ENCODE results near the gene TMEM45B.
"Not testable (repeated sequence)": the region's sequence is repeated elsewhere in the genome, so short reads cannot be mapped to it uniquely, and the experiment has no call there.

The TMEM45B gene

DNA sequence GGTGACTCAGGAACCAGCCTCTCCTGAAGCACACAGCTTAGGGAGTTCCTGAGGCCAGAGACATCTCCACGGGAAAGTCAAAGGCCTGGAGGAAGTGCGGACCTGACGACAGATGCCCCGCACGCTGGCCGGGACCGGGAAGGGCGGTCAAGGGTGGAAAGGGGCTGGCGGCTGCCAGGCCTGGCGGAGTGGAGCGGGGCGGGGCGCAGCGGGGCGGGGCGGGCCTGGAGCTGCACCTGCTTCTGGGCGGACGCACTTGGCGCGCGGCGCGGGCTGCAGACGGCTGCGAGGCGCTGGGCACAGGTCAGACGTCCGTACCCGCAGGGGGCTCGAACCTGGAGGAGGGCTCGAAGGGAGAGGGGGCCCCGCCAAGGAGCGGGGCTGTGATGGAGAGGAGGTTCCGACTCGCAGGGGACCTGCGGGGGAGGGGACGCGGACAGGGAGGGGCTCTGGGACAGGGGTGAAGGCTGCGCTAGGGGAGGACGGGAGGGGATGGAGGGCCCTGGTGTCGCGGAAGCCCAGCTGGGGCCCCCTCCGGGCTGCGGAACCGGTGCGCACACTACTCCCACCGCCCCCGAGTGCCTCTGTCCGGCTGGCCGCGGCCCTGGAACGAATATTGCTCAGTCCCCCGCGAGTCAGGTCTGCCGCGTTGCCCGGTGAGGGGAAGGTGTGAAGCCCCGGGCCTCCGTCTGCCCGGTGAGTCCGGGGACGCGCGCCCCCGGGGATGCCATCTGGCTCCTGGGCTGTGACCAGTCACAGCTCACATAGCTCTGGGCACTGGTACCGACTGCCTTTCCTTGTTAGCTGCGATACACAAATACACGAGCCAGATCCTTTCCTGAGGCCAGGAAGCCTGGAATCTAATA is at the start of gene TMEM45B:
Gene TMEM45B, plus strand, starts transcription at position 253 of the 866 bp plus-strand sequence. CDS start 36,635 bp downstream, outside the sequence.
- peak in 1 of 2 donors; percentile 4 for DNase-seq (ENCODE audit: low read depth in 2 of 2)

DNA sequence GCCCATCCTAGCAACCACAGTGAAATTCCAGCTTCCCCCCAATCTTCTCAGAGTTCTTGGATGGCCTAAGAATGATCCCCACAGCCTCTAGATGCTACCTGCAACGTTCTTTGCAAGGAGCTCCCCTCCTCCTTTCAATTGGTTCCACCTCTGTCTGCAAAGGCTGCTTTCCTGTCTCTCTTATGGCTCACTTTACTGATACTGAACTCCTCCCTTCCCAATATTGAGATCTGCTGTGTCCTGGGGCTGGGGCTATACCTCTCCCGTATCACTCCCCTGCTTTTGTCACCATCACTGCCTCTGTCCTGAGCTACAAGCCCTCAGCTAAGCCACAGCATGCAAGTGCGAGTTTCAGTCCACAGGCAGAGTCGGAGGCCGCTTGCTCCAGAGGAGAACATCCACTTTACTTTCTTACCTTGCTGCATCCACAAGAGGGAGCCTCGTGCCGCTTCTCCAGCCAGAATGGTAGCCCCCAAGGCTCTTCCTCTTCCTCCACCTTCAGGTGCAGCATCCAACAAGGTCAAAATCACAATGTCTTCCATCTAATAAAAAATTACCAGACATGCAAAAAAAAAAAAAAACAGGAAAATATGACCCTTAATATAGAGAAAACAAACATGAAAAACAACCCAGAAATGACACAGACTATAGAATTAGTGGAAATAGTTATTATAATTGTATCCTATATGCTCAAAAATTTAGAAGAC is 48.6 kb upstream of the TMEM45B start:
- no peak for DNase-seq (ENCODE audit: low read depth in 2 of 2)

DNA sequence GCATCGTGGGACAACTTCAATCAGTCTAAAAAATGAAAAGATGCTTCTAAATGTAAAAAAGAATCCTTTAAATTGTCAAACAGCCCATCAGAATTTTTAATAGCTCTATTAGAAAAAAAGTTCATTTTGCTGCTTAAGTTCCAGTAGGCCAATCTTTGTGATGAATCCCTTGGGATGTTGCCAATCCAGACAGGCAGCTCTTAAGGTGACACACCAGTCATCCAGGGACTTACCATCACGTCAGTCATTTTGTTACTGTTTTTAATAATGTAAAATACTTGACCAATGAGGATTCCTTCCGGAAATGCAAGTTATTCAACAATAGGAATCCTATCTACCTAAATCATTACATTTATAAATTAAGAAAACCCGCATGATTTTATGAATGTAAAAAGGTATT is 47.8 kb upstream of the TMEM45B start:
- no peak for DNase-seq (ENCODE audit: low read depth in 2 of 2)

DNA sequence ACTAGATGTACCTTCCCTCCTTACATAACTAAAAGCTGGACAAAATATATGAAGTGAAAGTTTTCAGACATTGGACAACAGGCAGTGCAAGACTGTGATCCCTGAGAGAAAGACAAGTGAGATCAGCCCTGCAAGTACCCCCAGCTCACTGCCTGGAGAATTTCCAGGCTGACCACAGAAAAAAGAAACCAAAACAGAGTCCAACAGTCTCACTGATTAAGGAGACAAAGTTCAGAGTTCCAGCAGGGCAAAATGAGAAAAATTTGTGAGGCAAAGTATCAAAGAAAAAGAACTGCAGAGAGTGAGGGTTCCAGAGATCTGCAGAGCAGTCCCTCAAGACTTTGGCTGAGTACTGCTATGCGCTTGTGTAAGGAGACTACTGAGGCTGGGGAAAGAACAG is 47.3 kb upstream of the TMEM45B start:
- DNase-seq (ENCODE audit: low read depth in 2 of 2), result no peak

DNA sequence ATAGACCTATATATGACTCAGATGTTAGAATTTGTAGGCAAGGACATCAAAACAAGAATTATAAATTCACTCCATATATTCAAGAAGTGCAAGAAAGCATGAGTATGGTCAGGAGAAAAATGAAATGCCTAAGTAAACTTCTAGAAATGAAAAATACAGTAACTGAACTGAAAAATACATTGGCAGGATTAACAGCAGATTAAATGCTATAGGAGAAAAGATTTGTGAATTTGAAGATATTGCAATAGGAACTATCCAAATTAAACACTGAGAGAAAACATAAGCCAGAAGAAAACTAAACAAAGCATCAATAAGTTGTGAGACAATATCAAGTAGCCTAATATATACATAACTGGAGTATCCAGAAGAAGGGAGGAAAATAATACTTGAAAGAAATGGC is 46.6 kb upstream of the TMEM45B start:
- DNase-seq (ENCODE audit: low read depth in 2 of 2), result no peak

DNA sequence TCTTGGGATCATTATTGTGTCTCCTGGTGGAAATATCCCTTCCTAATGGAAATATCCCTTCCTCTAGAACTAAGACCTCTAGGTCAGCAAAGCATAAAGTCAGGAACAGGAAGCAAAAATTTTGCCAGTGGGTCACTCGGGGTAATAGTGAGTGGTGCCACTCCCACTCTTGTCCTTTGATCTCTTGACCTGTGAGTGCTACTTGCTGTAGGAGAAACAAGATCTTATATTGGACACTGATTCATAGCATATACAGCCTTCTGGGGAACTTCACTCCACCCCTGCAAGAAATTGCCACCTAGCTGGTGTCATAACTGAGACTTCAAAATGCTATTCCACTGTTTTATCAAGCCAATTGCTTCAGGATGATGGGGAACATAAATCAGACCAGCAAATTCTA is 44.7 kb upstream of the TMEM45B start:
- DNase-seq (ENCODE audit: low read depth in 2 of 2), result no peak

DNA sequence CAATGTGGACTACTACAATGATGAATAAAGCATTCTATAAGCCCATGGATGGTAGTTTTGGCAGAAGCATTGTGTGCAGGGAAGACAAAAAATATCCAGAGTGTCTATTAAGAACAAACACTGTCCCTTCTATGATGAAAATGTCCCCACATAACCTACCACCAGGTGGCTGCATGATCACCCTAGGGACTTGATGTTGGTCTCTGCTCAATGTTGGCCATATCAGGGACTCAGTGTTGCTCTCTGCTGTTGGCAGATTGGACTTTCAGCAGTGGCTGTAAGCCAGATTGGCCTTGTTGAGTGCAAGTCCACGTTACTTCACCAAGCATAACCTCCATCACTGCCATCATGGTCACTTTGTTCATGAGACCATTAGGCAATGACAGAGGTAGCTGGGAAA is 44.2 kb upstream of the TMEM45B start:
- not testable (repeated sequence) for DNase-seq (ENCODE audit: low read depth in 2 of 2)

DNA sequence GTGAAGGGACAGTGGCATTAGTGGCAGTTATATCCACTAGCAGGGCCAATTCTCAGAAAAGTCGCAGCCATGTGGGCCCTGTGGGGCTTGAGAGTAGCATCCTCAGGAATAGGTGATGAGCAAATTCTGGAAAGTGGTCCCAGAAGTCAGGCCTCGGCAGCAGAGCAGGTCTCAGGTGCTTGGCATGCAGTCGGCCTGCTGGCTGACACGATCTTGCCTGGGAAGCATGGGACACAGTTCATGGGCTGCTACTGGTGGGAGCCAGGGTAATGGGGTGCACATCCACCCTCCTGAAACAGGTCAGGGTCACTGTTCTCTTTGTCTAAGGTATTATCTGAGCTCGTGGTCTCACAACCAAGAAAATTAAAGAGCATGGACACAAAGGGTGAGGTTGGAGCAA is 36.8 kb upstream of the TMEM45B start:
- DNase-seq (ENCODE audit: low read depth in 2 of 2), result no peak

DNA sequence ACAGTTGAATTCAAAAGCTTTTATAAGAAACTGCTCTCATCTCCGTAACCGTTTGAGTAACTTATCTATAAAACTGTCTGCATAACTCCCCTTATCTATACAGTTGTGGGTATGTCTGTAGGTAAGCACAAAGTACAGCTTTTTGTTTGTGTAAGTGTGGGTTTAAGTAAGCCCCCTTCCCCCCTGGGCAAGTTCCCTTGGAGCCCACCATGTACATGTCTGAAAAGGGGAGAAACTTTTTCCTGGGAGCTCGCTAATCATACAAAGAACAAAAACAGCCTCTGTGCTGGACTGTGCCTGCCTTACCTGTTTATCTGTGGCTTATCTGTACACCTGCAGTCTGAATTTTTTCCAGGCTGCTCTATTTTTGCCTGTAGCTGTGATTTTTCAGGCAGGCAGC is 36.3 kb upstream of the TMEM45B start:
- no peak for DNase-seq (ENCODE audit: low read depth in 2 of 2)

DNA sequence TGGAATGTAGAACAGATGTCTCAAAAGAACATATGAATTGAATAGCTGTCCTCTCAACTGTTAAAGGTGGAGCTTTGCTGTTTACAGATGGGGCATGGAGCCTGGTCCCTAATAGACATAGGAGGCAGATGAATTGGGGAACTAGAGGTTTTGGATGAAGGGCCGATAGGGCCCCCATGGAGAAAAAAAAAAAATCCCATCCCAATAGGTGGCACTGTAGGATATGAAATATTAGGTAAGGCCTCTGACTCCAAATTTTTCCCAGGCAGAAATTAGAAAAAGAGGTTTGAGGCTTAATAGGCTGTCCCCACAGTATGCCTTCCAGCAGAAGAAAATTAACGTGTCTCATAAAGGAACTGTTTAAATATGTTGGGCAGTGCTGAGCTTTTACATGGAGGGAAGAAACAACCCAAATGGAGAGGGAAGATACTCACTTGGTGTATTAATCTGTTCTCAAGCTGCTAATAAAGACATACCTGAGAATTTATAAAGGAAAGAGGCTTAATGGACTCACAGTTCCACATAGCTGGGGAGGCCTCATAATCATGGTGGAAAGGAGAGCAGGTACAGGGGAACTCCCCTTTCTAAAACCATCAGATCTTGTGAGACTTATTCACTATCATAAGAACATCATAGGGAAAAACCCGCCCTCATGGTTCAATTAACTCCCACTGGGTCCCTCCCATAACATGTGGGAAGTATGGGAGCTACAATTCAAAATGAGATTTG is 30.1 kb upstream of the TMEM45B start:
- DNase-seq (ENCODE audit: low read depth in 2 of 2), result no peak

DNA sequence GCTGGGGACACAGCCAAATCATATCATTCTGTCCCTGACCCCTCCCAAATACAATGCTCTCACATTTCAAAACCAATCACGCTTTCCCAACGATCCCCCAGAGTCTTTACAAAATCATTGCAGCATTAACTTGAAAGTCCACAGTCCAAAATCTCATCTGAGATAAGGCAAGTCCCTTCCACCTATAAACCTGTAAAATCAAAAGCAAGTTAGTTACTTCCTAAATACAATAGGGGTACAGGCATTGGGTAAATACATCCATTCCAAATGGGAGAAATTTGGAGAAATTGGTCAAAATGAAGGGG is 29.6 kb upstream of the TMEM45B start:
- not testable (repeated sequence) for DNase-seq (ENCODE audit: low read depth in 2 of 2)

DNA sequence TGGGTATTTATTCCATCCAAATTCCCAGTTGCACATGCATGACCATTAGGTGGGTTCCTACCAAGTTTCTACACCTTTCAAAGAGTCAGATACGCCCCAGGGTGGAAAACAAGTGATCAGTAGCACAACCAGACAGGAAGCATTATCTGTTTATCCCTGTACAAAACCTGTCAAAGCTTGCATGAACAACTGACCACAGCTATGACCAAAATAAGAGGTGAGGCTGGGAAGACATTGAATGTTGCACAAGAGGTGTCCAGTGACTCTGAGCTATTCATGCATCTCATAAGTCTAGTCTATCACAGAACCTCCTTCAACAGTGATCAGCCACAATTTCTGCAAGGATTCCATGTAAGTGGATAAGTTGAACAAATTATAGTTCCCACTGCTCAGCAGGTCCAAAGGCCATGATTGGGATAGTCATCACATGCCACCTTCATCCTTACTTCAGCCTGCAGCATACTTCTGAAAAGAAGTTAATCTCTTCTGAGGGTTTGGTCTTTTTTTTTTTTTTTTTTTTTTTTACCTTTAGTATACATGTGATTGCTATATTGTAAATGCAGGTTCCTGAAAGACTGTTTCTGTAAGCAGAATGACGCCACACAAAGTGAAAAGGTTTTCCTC is 28.0 kb upstream of the TMEM45B start:
- DNase-seq (ENCODE audit: low read depth in 2 of 2), result no peak

DNA sequence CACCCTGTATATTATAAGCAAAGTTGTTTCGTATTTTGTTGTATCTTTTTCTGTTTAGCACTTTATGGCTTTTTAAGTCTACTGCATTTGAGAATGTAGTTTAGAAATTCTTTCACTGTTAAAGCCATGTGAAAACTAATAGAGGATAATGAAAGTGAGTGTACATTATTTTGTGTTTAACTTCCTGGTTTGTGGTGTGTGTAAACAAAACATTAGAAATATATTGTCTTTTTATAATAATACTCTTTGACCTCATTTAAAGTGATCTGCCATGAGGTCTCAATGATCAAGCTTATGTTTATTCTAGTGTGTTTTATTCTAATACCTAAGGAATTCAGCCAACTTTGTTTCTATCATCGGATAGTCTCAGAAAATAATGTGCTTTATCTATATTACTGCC is 27.4 kb upstream of the TMEM45B start:
- no peak for DNase-seq (ENCODE audit: low read depth in 2 of 2)

DNA sequence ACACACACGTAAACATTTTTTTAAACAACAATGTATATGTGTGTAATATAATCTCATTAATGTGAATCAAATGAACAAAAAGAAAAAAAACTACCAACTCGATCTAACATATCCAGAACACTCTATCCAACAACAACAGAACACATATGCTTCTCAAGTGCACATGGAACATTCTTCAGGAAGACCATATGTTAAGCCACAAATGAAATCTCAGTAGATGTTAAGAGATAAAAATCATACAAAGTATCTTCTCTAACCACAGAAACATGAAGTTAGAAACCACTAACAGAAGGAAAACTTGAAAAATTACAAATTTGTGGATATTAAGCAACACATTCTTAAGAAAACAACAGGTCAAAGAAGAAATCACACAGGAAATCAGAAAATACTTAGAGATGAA is 25.5 kb upstream of the TMEM45B start:
- no peak for DNase-seq (ENCODE audit: low read depth in 2 of 2)

DNA sequence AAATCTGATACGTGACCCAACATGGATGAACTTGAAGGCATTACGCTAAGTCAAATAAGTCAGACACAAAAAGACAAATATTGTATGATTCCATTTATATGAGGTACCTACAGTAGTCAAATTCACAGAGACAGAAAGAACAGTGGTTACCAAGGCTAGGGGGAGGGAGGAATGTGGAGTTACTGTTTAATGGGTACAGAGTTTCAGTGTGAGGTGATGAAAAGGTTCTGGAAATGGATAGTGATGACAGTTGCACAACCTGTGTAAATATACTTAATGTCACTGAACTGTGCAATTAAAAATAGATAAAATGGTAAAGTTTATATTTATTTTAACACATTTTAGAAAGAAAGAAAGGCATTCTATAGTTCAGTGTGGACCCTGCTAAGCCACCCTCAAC is 24.1 kb upstream of the TMEM45B start:
- DNase-seq (ENCODE audit: low read depth in 2 of 2), result no peak

DNA sequence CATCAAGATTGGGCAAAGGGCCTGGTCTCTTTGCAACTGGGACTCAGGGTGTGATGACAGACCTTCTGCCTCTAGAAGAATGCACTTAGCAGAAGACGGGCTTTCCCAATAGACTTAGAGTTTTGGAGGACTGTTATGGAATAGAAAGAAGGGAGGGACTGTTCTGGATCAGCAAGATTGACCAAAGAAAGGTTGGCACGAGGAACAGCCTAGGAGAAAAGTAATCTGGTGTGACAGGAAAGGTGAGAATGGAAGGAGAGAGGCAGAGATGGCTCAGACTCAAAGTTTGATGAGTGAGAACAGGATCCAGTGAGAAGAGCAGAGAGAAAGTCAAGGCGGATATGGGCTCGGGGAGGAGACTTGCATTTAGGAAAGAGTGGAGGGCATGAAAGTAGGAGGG is 23.0 kb upstream of the TMEM45B start:
- DNase-seq (ENCODE audit: low read depth in 2 of 2), result no peak

DNA sequence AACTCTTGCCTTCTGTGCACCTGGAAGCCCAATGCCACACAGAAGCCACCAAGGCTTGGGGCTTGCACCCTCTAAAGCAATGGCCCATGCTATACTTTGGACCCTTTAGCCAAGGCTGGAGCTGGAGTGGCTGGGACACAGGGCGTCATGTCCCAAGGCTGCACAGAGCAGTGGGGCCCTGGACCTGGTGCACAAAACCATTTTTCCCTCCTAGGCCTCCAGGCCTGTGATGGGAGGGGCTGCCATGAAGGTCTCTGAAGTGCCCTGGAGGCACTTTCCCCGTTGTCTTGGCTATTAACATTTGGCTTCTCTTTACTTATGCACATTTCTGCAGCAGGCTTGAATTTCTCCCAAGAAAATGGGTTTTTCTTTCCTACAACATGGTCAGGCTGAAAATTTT is 20.6 kb upstream of the TMEM45B start:
- DNase-seq (ENCODE audit: low read depth in 2 of 2), result no peak

DNA sequence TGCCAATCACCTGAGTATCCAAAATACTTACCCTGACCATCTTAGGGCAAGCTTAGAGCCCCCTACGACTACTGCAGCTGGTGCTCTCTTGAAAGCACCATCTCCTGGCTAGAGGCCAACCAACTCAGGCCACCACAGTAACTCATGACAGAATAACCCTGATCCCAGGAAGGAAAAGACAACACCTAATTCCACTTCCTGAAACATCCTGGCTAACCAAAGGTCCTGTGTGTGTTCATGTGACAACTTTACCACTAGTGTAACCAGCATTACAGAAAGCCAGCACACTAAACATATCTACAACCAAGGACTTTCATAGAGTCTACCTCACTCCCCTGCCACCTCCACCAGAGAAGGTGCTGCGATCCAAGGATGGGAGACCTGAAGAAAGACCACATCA is 17.4 kb upstream of the TMEM45B start:
- DNase-seq (ENCODE audit: low read depth in 2 of 2), result no peak

DNA sequence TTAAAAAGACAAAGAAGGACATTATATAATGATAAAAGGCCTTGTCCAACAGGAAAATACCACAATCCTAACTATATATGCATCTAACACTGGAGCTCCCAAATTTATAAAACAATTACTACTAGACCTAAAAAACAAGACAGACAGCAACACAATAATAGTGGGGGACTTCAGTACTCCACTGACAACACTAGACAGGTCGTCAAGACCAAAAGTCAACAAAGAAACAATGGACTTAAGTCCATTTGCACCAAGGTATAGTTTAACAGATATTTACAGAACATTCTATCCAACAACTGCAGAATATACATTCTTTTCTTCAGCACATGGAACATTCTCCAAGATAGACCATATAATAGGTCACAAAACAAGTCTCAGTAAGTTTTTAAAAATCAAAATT is 15.5 kb upstream of the TMEM45B start:
- not testable (repeated sequence) for DNase-seq (ENCODE audit: low read depth in 2 of 2)

DNA sequence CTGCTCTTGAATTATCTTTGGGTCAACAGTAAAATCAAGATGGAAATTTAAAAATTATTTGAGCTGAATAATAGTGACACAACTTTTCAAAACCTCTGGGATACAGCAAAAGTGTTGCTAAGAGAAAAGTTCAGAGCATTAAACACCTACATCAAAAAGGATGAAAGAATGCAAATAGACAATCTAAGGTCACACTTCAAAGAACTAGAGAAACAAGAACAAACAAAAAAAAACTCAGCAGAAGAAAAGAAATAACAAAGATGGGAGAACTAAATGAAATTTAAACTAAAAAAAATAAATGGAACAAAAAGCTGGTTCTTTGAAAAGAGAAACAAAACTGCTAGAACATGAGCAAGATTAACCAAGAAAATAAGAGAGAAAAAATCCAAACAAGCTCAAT is 15.0 kb upstream of the TMEM45B start:
- no peak for DNase-seq (ENCODE audit: low read depth in 2 of 2)

DNA sequence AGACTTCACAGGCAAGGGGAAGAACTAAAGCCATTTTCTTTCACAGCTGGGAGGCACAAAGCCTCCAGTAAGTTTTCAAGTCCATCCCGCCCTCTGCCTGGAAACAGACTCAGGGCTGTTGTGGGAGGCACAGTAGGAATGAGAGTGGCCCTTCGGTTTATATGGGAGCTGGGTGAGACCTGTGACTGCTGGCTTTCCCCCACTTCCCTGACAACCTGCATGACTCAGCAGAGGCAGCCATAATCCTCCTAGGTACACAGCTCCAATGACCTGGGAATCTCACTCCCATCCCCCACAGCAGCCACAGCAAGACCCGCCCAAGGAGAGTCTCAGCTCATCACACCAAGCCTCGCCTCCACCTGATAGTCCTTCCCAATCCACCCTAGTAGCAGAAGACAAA is 12.1 kb upstream of the TMEM45B start:
- DNase-seq (ENCODE audit: low read depth in 2 of 2), result no peak

DNA sequence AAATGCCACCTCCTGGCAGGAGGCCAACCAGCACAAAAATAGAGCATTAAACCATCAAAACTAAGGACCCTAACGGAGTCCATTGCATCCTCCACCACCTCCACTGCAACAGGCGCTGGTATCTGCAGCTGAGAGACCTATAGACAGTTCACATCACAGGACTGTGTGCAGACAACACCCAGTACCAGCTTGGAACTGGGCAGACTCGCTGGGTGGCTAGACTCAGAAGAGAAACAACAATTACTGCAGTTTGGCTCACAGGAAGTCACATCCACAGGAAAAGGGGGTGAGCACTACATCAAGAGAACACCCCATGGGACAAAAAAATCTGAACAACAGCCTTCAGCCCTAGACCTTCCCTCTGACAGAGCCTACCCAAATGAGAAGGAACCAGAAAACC is 11.6 kb upstream of the TMEM45B start:
- no peak for DNase-seq (ENCODE audit: low read depth in 2 of 2)

All from stimulated activated CD8-positive, alpha-beta memory T cell treated with anti-CD3 and anti-CD28 coated beads, Interleukin-7, amount 100 ng/mL, for 4 hours (primary cell).